HG03108 (cell line): ENCODE measurements around the gene GTSE1.
A peak's percentile ranks its signal among the peaks of the same experiment; 100 is the strongest.
"Not testable (repeated sequence)": the region's sequence is repeated elsewhere in the genome, so short reads cannot be mapped to it uniquely, and the experiment has no call there.

ENCODE experiments used
- ATAC-seq: cut with Tn5 transposase; IDR thresholded peaks from one replicate; pipeline ENCODE4 v1.9.1; 2021; ENCODE audit warnings: moderate library complexity; ENCODE audit not compliant: unreplicated experiment

Gene GTSE1

DNA sequence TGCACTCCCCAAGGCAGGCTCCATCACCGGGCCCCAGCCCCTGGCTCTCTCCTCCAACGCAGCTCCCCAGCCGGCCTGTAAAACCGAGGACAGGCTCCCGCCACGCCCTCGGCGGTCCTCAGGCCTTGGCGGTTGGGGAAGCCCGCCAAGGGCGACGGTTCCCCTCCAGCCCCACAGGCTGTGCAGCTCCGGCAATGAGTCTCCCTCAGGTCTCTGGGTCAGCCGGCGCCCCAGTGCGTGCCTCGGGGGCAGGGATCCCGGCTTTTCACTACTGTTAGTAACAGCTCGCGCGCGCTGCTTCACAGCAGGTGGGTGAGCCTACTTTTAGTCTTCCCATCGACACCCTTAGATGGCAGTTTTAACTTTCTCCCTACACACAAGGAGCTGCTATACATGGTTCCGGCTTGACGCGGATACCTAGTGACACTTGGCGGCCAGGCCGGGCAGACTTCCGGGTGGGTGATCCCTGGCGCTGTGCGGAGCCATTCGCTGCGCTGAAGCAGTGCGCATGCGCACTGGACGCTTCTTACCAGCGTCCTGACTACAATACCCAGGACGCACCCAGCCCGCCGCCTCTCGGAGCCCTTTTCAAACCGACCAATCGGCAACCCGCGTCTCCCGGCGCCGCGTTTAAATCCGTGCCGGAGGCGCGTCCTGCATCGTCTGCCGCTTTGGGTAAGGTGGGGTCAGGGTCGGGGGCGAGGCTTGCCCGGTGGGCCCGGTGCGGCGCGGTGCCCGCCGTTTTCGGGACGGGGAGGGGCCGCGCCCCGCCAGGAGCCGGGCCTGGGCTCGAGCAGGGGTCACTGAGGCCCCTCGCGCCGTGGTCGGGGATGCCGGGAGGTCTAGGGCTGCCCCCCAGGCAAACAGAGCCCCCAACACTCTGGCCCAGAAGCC lies at the start of gene GTSE1:
GTSE1 (plus strand) TSS at position 614 of the 894 bp plus-strand sequence. CDS start 531 bp downstream, outside the sequence.
- peak; percentile 94 for ATAC-seq

GRCh38 chr22:46247443-46247975 lies 49.2 kb upstream of the GTSE1 start:
- no peak for ATAC-seq

GRCh38 chr22:46250035-46250782 lies 46.5 kb upstream of the GTSE1 start, which contains the start of gene CDPF1:
CDPF1 (minus strand) TSS chr22:46250293; CDS start chr22:46248284, 2,009 bp downstream.
- peak; percentile 73 for ATAC-seq

- peak; percentile 5 for ATAC-seq
Measured at GRCh38 chr22:46250783-46251125, 45.9 kb upstream of the GTSE1 start.

DNA sequence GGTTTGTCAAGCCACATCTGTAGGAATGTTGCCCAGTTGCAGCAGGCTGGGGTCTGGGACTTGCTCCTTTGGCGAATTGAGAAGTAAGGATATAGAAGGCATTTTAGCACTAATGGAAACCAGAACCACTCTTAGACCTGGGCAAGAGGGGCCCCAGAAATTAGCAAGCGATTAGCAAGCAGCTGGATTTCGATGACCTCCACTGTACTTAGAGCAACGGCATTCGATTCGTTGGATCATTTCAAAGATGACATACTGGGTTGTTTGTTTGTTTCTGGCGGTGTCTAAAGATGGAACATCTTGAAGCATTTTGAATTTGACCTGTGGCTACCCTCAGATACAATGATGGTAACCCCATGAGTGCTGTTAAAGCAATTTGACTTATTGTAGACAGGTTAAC lies 45.4 kb upstream of the GTSE1 start:
- ATAC-seq: no peak

DNA sequence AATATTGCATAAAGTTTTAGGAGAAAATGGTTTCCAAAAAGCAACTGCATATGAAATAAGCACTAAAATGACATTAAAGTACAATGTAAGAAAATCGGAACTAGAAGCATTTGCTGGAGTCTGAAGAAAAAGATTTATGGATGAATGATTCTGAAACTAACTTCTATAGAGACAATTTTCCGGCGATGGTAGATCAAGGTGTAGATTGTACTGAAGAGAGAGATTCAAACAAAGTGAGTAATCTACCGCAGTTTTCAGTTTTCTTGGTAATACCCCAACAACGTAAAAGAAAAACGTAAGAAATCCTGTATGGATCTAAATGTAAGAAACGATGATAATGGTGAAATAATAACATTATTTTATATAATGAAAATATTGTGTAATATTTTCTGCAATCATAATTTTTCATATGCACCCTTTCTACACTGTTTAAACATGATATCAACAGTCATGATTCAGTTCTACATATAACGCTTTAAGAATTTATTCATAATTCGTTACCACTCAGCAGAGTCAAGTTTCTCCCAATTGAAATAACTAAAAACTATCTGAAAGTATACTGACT lies 44.8 kb upstream of the GTSE1 start:
- no peak for ATAC-seq

- no peak for ATAC-seq
Measured at GRCh38 chr22:46256358-46256958, 40.2 kb upstream of the GTSE1 start.

- ATAC-seq: no peak
Measured at GRCh38 chr22:46259374-46259773, 37.3 kb upstream of the GTSE1 start.

GRCh38 chr22:46260038-46260437 lies 36.6 kb upstream of the GTSE1 start:
- no peak for ATAC-seq

DNA sequence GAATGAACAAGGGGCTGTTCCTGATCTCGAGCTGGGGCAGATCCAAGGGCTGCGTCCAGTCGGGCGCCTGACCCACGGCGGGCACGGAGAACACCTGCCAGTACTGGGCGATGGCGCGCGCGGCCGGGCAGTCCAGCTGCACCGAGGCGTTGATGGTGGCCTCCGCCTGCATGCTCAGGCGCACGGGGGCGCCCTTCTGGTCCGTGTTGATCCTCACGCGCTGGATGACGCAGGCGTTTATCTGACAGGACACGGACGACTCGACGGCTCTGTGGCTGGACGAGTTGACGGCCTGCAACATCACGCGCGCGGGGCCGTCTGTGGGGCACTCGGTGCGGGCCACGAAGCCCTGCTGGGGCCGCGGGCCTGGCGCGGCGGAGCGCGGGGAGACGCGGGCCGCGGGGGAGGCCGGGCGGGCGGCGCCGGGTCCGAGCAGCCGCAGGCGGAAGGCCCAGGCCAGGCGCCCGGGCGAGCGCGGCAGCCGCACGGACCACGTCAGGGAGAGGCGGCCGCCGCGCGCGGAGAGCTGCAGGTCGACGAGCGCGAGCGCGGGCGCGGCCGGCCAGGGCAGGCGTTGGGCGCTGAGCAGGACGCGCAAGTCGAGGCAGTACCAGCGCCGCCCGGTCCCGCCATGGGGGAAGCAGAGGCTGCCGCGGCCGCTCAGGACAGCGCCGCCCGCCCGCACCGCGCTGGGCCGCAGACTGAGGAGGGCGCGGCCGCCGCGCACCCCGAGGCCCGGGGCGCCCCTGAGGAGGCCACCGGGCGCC lies 34.0 kb upstream of the GTSE1 start:
- ATAC-seq: no peak

- ATAC-seq: no peak
Measured at GRCh38 chr22:46263216-46263590, 33.5 kb upstream of the GTSE1 start, which contains the start of gene PKDREJ. PKDREJ (minus strand) TSS chr22:46263343; CDS start chr22:46263322, 21 bp downstream.

DNA sequence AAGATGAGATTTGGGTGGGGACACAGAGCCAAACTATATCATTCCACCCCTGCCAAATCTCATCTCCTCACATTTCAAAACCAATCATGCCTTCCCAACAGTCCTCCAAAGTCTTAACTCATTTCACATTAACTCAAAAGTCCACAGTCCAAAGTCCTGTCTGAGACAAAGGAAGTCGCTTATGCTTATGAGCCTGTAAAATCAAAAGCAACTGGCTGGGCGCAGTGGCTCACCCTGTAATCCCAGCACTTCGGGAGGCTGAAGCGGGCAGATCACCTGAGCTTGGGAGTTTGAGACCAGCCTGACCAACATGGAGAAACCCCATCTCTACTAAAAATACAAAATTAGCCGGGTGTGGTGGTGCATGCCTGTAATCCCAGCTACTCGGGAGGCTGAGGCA lies 32.1 kb upstream of the GTSE1 start:
- not testable (repeated sequence) for ATAC-seq

DNA sequence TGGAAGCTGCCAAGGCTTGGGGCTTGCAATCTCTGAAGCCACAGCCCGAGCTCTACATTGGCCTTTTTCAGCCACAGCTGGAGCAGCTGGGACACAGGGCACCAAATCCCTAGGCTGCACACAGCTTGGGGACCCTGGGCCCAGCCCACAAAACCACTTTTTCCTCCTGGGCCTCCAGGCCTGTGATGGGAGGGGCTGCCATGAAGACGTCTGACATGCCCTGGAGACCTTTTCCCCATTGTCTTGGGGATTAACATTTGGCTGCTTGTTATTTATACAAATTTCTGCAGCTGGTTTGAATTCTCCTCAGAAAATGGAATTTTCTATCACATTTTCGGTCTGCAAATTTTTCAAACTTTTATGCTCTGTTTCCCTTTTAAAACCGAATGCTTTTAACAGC lies 31.0 kb upstream of the GTSE1 start:
- not testable (repeated sequence) for ATAC-seq

DNA sequence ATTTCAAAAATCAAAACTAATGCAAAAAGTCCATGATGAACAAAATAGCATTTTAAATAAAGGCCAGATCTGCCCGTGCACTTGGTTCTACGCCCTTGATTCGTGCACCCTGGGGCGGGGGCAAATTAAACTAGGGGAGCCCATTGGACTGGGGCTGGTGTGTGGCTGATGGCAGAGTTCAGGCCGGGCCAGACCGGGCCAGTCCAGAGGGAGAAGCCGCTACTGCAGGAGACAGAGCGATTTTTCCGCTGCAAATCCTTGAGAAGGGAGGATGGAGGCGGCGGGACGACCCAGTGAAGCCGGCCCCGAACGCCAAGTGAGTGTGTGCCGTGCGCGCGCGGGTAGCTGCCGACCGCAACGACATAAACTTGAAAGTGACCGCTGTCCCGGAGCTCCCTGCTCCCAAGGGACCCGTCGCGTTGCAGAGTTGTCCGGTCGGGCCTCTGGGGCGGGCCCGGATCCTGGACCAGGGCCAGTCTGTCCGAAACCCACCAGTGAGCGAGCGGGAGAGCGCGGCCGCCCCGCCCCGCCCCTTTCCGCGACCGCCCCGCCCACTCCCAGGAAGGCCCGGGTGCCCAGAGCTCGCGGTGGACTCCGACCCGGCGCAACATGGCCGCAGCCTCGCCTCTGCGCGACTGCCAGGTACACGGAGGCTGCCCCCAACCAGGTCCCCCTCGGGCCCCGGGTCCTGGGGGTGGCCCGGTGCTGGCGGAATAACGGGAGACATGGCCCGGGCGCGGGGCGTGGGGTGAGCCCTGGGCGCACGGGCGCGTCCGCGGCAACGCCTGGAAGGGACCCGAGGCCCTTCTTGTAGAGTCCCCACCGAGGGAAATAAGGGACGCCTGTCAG lies 29.0 kb upstream of the GTSE1 start, which contains the start of gene TTC38:
TTC38 (plus strand) TSS at position 578 of the 849 bp plus-strand sequence; CDS start at position 610, 32 bp downstream.
- peak; percentile 90 for ATAC-seq

- no peak for ATAC-seq
Measured at GRCh38 chr22:46269564-46269963, 27.1 kb upstream of the GTSE1 start.

DNA sequence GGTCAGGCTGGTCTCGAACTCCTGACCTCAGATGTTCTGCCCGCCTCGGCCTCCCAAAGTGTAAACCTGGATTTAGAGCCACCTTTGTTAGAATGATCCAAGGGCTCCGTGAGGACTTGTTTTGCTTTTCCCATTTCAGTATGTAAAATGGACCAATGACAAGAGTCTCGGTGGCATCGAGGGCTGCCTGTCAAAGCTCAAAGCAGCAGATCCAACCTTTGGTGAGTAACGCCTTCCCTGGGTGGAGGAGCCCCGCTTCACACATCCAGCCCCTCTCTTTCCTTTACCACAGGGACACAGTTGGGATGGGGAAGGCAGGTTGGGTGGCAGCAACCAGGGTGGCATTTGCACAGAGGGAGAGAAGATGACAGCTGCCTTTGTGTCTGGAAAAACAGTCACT lies 24.5 kb upstream of the GTSE1 start:
- ATAC-seq: no peak

- ATAC-seq: no peak
Measured at GRCh38 chr22:46272762-46273431, 23.8 kb upstream of the GTSE1 start.

DNA sequence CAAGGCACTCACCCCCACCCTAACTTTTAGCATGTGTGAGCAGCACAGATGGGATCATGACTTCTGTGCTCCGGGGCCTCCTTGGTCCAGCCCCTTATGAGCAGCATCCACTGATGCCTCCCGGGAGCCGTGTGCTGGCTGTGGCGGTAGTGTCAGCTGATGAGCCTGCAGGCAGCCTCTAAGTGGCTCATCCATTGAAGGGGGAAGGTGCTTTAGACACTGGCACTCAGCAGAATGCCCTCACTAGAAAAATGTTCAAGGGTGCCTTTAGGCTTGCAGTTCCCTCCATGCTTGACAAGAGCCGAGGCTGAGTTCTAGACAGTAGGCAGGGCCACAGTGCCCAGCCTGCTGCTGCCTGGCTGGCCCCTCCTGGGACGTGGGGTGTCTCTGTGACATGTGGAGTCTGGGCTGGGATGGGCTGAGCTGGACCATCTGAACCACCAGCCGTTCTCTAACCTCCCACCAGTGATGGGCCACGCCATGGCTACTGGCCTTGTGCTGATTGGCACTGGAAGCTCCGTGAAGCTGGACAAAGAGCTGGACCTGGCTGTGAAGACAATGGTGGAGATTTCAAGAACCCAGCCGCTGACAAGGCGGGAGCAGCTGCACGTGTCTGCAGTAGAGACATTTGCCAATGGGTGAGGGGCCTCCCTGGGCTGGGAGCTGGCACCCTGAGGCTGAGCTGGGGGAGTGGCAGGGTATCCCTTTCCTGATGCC lies 23.1 kb upstream of the GTSE1 start:
- ATAC-seq: no peak
